Esophagus squamous epithelium (tissue), 5 donors: ENCODE results near the gene PLOD1. TPM values are rescaled to one million over a fixed set of nuclear protein-coding genes. Genes with fewer than 3 reads are reported as not detected.

Source experiments
- DNase-seq: peaks from one replicate; lab custom pipeline; 2025; lab: John Stamatoyannopoulos, UW
- H3K27ac ChIP-seq, 4 donors: fragments of 200-600 bp; sonication (generic); one replicate each; pipeline ENCODE4 v1.5.1; 2016 to 2019; ENCODE audit warnings: mild to moderate bottlenecking in 1 of 4
- H3K27me3 ChIP-seq, 4 donors: fragments of 200-600 bp; sonication (generic); 1 replicate in 3 of 4; 2 replicates in 1 of 4; pipeline versions ENCODE4 v1.5.1 to v1.6.0; 2017 to 2021; ENCODE audit warnings: antibody characterized with exemption in 1 of 4
- H3K36me3 ChIP-seq, 3 donors: fragments of 200-600 bp; sonication (generic); one replicate each; pipeline ENCODE4 v1.5.1; 2016 to 2019
- H3K4me1 ChIP-seq, 3 donors: fragments of 200-600 bp; sonication (generic); one replicate each; pipeline ENCODE4 v1.5.1; 2017 to 2019
- H3K4me3 ChIP-seq, 4 donors: fragments of 200-600 bp; sonication (generic); 1 replicate in 3 of 4; 2 replicates in 1 of 4; pipeline ENCODE4 v1.5.1; 2016 to 2019; ENCODE audit warnings: mild to moderate bottlenecking in 2 of 4, moderate library complexity in 1 of 4
- H3K9me3 ChIP-seq, 3 donors: fragments of 200-600 bp; sonication (generic); one replicate each; pipeline ENCODE4 v1.5.1; 2016 to 2019
- CTCF ChIP-seq, 6 experiments: fragments of 450-650 bp in 4 of 6; fragments of 200-600 bp in 2 of 6; sonication (generic) in 2 of 6; IDR thresholded peaks; one replicate each; pipeline ENCODE4 v1.5.1; 2016 to 2019; ENCODE audit warnings: antibody characterized with exemption in 6 of 6, mild to moderate bottlenecking in 4 of 6, moderate library complexity in 4 of 6
- POLR2A ChIP-seq, 4 donors: fragments of 450-650 bp; IDR thresholded peaks; one replicate each; pipeline ENCODE4 v1.6.1; 2017; ENCODE audit warnings: antibody characterized with exemption in 4 of 4, mild to moderate bottlenecking in 4 of 4, moderate library complexity in 3 of 4
- WGBS, 2 donors: methylation state at CpG; one replicate each; pipeline ENCODE4 v1.1.5; 2018; 5-methylcytosine and 5-hydroxymethylcytosine counted together
- intact Hi-C: fragments of 100-400 bp; cut with DNase I; formaldehyde crosslinking; loops from one replicate; pipeline ENCODE4 v1.15.0; 2022
- total RNA-seq, 4 donors: library from RNA; depleted of rRNA; stranded (reverse); fragments of >200 nt; gene quantifications; one replicate each; pipeline ENCODE4 v1.1.0, GENCODE V29; 2016
- donor health status: DM: yes; HTN: yes; CAD: no.

PLOD1 gene
- total RNA-seq, 4 donors from 2014 or later, result 29.8 to 38.1 (median 34.3) TPM

- peaks cover 16 to 42% (median 16%) of the 10 kb centered on the region in 3 donors for H3K36me3 ChIP-seq
- H3K4me3 ChIP-seq, result peak overlapping the region; percentile 66 to 98 (median 82)
- no peaks in the 10 kb centered on the region for H3K27me3 ChIP-seq
- TF ChIP-seq POLR2A (IDR thresholded peaks at IDR 0.05) (no peak), CTCF (IDR thresholded peaks at IDR 0.05) (no peak)
- peak overlapping the region; percentile 93 to 100 (median 97) for H3K27ac ChIP-seq
- intact Hi-C loops, result no loop called here
- DNase-seq, result peak; percentile 51
- peaks cover 29 to 61% (median 49%) of the 10 kb centered on the region in 3 donors for H3K4me1 ChIP-seq
- WGBS, 2 donors, result 33 to 44% methylated on average over 27 of the region's 29 CpGs
- no peaks in the 10 kb centered on the region for H3K9me3 ChIP-seq
Measured at GRCh38 chr1:11979028-11979850, 44.7 kb downstream of the PLOD1 start.

- WGBS, 2 donors, result 0 to 2% methylated on average over 5 to 19 of the region's 74 CpGs
- H3K9me3 ChIP-seq, result no peaks in the 10 kb centered on the region
- intact Hi-C loops, result no loop called here
- H3K27me3 ChIP-seq, result no peaks in the 10 kb centered on the region
- H3K36me3 ChIP-seq, result peaks cover 8 to 42% (median 19%) of the 10 kb centered on the region in 3 donors
- TF ChIP-seq CTCF (IDR thresholded peaks at IDR 0.05), result no peak
- peak in 3 of 4 donors; percentile 52 to 79 (median 57) for TF ChIP-seq POLR2A (IDR thresholded peaks at IDR 0.05)
- peak within 1 kb of the TSS; percentile 93 to 100 (median 97) for H3K27ac ChIP-seq
- DNase-seq, result peak; percentile 86
- peak within 1 kb of the TSS; percentile 66 to 98 (median 82) for H3K4me3 ChIP-seq
- H3K4me1 ChIP-seq, result peaks cover 29 to 70% (median 52%) of the 10 kb centered on the region in 3 donors
Measured at GRCh38 chr1:11979851-11980675, 45.5 kb downstream of the PLOD1 start, which contains the start of gene MFN2. Gene MFN2, plus strand, starts transcription at chr1:11980444. Its CDS starts 8,725 bp downstream, at chr1:11989169.

DNA sequence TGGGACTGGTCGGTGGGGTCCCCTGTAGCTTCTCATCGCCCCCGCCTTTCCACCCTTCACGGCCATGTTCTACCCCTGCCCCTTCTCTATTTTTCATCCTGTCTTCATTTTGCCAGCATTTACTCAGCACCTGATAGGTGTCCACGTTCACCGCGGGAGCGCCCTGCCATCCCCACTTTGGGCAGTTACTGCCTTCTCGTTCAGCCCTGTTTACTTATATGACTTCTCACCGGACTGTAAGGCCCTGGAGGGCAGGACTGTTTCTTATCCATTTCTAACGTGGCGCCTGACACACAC is 46.1 kb downstream of the PLOD1 start:
- Histone ChIP-seq H3K27ac (peak overlapping the region; percentile 93 to 100 (median 97)), H3K36me3 (peaks cover 6 to 42% (median 21%) of the 10 kb centered on the region in 3 donors), H3K9me3 (no peaks in the 10 kb centered on the region), H3K4me3 (peak overlapping the region; percentile 66 to 98 (median 82)), H3K4me1 (peaks cover 29 to 72% (median 52%) of the 10 kb centered on the region in 3 donors), H3K27me3 (no peaks in the 10 kb centered on the region)
- DNase-seq, result no peak
- intact Hi-C loops, result no loop called here
- 0% methylated on average over 12 of the region's 12 CpGs for WGBS, 2 donors
- no peak for TF ChIP-seq CTCF (IDR thresholded peaks at IDR 0.05)
- no peak for TF ChIP-seq POLR2A (IDR thresholded peaks at IDR 0.05)

DNA sequence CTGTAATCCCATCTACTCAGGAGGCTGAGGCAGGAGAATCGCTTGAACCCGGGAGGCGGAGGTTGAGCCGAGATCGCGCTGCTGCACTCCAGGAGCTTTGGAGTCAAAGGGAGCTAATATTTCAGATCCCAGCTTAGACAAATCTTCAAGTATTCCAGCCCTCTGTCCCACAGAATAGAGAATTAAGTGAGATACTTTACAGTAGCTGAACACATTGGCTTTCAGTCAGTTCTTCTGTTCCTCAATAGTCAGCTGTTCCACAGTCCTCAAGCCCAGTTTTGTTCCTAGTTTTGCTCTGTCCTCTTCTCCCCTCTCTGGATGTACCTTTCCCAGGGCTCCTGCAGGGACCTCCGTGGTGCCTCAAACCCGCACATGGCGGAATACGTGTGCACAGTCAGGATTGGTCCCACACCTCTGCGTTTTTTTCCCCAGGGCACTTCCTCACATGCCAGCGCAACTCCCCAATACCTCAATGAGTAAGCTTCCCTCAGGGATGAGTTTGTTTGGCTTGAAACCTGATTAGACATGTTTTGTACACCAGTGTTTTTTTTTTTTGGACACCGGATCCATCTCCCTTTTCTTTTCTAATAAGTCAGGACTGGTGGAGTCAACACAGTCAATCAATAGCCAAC is 47.0 kb downstream of the PLOD1 start:
- Histone ChIP-seq H3K27ac (peak overlapping the region; percentile 93 to 100 (median 97)), H3K9me3 (no peaks in the 10 kb centered on the region), H3K4me1 (peaks cover 29 to 81% (median 52%) of the 10 kb centered on the region in 3 donors), H3K4me3 (peak overlapping the region; percentile 66 to 98 (median 82)), H3K36me3 (peaks cover 6 to 46% (median 24%) of the 10 kb centered on the region in 3 donors), H3K27me3 (no peaks in the 10 kb centered on the region)
- peak in 1 of 4 donors; percentile 47 for TF ChIP-seq POLR2A (IDR thresholded peaks at IDR 0.05)
- TF ChIP-seq CTCF (IDR thresholded peaks at IDR 0.05), result no peak
- DNase-seq, result no peak
- intact Hi-C loops, result no loop called here
- WGBS, 2 donors, result 39 to 53% methylated on average over 12 to 13 of the region's 13 CpGs
